ENCODE data around the gene EPYC.

Gene EPYC

GRCh38 chr12:90954428-90954827 lies 50.3 kb downstream of the EPYC start:
- no peak for DNase-seq

- DNase-seq, result no peak
These were observed 50.8 kb downstream of the EPYC start for GRCh38 chr12:90953956-90954421.

GRCh38 chr12:90951432-90952105 lies 53.2 kb downstream of the EPYC start:
- DNase-seq, result no peak

- DNase-seq, result no peak
These were observed 56.9 kb downstream of the EPYC start for GRCh38 chr12:90947869-90948268.

GRCh38 chr12:90945070-90945649 lies 59.6 kb downstream of the EPYC start:
- DNase-seq, result no peak

- no peak for DNase-seq
These were observed 61.5 kb downstream of the EPYC start for GRCh38 chr12:90943255-90943654.

- DNase-seq, result peak in 1 of 2 donors; percentile 31
These were observed 63.8 kb downstream of the EPYC start for GRCh38 chr12:90940872-90941499.

- DNase-seq, result no peak
These were observed 65.4 kb downstream of the EPYC start for GRCh38 chr12:90939382-90939781.

- no peak for DNase-seq
These were observed 66.3 kb downstream of the EPYC start for GRCh38 chr12:90938451-90938850.

GRCh38 chr12:90937651-90938050 lies 67.1 kb downstream of the EPYC start:
- no peak for DNase-seq

- no peak for DNase-seq
These were observed 68.4 kb downstream of the EPYC start for GRCh38 chr12:90936230-90937005.

GRCh38 chr12:90925562-90925961 lies 79.2 kb downstream of the EPYC start:
- DNase-seq, result no peak

GRCh38 chr12:90924406-90924805 lies 80.4 kb downstream of the EPYC start:
- DNase-seq, result no peak

GRCh38 chr12:90922145-90922627 lies 82.6 kb downstream of the EPYC start:
- no peak for DNase-seq

- no peak for DNase-seq
These were observed 83.2 kb downstream of the EPYC start for GRCh38 chr12:90921536-90921935.

GRCh38 chr12:90920222-90920621 lies 84.5 kb downstream of the EPYC start:
- DNase-seq, result no peak

- DNase-seq, result no peak
These were observed 87.3 kb downstream of the EPYC start for GRCh38 chr12:90917431-90917830.

- DNase-seq, result no peak
These were observed 88.3 kb downstream of the EPYC start for GRCh38 chr12:90916516-90916915.

- no peak for DNase-seq
These were observed 89.4 kb downstream of the EPYC start for GRCh38 chr12:90915353-90915752.
